GM19238 (cell line): ENCODE measurements around the gene KRTAP10-2.

ENCODE experiments used
- DNase-seq: peaks from one replicate; pipeline ENCODE4 v3.0.0; 2011; ENCODE audit warnings: low spot score; ENCODE audit not compliant: insufficient read length

KRTAP10-2 gene

DNA sequence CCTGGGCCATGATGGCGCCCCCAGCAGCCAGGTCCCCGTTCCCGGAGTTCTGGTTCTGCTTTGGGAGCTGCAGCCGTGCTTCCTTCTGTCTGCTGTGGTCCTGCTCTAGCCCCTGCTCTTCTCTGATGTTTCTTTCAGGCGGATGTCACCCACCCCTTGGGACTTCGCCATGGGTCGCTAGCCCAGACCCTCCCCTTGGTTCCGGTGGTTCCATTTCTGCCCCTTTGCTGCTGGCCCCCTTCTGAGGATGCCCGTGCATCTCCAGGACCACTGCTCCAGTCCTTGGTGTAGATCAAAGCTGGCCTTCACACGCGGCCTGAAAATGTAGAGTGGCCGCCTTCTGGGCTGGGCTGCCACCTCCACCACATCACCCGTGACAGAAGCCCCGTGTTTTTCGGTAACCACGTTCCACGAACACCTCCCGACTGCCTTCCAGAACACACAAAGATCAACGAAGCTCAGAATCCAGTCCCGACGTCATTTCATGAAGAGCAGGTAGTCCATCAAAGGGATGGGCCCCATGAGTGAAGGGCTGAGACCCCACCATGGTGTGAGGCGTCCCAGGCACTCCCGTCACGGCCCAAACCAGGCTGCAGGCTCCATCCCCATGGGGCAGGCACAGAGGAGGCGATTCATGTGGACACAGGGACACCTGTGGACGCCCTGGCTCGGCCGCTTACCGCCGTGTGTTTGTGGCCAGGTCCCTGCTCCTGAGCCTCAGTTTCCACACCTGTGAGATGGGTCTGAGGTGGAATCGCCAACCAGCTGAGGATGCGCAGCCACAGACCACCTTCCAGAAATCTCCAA lies 35.7 kb downstream of the KRTAP10-2 start:
- no peak for DNase-seq

DNA sequence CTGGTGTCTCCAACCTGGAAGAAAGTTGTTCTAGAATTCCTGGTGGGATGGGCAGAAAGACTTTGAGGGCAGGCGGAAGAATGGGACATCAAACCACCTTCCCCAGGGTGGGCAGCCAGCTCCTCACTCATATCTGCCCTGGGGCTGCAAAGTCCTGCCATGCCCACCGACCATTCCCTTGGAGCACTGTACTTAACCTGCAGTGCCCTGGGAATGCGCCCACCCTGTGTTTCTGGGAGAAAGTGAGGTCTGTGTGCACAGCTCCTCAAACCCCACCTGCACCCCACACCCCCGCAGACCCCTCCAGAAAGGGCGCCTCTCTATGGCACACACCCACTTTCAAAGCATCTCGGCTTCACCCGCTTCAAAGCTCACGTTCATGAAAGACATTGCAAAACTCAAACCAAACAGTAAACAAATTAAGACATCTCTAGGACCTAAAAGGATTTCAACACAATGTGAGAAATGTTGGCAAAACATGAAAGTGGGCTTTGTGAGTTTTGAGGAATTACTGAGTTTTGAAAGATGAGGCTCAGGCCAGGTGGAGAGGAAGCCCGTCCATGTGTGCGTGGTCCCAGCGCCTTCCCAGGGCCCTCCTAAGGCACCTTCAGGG lies 36.5 kb downstream of the KRTAP10-2 start:
- DNase-seq, result no peak

DNA sequence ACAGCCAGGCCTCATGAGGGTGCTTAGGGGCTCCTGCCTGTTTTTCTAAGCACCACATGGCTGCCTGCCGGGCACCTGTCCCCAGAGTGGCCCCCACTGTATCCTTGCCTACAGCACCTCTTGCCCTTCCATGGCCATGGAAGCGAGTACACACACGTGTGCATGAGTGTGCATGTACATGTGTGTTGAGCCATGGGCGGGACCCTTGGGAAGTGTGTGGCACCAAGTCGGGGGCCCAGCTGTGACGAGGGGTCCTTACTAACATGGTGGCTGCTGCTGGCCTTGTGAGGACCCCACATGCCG lies 37.1 kb downstream of the KRTAP10-2 start:
- DNase-seq, result no peak

DNA sequence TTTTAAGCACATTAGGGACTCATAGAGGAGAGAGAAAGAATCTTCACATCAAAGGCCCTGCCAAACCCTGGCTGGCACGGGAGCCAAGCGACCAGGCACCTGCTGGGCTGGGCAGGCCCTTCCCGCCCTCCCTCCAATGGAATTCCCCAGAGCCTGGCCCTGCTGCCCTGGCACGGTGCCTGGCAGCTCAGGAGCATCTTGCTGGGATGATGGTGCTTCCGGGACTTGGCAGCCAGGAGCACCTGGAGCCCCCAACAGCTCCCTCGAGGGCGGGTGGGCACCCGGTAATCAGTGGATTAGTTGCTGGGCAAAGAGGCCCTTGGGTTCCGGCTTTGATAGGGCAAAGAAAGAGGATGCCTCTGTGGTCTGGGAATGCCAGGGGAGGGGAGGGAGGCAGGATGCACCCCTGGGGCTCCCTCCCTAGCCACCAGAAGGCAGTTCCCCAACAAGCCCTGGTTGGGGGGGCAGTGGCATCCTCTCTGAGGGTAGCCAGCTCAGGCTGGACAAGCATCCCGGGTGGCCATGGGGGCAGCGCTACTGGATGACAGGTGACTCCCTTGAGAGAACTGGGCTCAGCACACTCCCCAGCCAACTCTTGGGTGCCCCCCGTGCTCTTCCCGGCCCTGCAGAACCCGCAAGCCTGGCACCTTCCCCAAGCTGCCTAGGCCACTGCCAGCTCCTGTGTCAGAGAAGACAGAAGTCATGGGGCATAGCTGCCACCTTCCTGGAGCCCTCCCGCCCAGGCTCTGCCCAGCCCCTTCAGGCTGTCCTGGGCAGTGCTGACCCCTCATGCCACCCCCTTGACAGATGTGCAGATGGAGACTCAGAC lies 37.7 kb downstream of the KRTAP10-2 start:
- no peak for DNase-seq

DNA sequence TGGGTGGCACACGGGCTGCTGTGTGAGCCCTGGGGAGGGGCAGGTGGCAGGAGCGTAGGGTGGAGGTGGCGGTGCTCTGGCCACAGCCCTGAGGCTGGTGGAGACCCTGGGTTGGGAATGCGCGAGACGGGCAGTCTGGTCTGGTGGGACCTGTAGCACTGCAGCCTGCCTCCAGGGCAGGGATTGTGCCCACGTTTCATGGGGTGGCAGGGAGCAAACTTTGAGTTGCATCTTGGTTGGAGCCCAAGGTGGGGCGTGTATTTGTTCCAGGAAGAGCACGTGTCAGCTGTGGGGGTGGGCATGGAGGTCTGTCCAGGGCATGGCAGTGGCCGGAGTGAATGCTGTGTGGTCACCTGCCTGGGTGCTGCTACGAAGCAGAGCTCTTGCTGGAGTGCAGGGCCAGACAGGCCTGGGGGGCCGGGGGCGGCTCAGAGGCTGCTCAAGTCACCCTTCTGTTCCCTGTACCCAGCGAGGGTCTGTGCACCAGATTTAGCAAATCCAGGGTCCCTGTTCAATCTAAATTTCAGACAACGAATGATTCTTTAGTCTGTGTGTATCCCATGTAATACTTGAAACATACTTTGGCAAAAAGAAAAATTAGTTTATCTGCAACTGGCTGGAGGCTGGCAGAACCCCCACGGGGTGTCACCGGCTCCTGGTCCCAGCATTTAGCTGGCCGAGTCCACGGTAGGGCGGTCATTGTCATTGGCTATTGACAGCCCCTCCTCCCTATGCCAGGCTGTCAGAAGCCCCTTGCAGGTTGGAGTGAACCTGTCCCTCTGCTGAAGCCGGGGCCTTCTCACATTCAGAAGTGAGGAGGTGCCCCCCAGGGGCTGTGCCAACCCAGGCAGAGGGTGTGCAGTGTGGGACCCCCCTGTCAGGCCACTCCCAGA lies 38.6 kb downstream of the KRTAP10-2 start:
- DNase-seq, result no peak

DNA sequence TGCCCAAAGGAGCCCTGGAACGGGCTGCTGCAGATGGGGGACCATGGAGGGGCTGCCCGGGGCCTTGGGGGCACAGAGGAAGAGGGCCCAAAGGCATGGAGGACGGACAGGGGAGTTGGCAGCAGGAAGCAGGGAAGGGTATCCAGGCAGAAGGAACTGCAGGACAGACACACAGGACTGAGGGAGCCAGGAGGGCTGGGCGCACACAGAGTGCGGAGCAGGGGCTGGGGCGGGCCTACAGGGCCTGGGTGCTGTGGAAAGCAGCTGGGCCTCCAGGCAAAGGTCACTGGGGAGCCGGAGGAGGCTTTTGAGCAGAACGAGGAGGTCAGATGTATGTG lies 39.4 kb downstream of the KRTAP10-2 start:
- DNase-seq, result no peak

DNA sequence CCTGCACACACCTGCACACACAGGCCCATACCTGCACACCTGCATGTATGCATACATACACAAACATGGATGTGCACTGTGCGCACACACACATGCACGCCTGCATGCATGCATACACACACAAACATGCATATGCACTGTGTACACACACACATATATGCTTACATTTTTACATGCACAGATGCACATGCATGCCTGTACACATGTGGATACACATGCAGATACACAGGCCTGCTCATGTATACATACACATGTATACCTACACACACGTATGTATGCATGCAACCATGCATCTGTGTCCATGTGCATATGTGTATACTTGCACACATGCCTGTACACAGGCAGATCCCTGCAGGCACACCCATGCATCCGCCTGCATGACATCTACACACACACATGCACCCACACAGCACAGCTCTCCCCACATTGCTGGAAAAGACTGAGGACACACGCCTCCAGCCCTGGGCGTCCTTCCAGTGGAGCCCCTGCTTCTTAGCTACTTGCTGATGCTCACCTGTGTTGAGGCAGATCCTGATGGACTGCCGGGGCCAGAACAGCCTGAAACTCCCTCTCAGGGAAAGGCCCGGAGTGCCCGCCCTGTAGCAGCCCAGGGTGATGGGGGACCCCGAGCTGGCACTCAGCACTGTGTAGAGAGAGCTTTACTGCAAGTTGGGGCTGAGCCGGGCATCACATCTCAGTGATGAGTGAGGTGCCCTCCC lies 39.9 kb downstream of the KRTAP10-2 start:
- DNase-seq, result no peak

DNA sequence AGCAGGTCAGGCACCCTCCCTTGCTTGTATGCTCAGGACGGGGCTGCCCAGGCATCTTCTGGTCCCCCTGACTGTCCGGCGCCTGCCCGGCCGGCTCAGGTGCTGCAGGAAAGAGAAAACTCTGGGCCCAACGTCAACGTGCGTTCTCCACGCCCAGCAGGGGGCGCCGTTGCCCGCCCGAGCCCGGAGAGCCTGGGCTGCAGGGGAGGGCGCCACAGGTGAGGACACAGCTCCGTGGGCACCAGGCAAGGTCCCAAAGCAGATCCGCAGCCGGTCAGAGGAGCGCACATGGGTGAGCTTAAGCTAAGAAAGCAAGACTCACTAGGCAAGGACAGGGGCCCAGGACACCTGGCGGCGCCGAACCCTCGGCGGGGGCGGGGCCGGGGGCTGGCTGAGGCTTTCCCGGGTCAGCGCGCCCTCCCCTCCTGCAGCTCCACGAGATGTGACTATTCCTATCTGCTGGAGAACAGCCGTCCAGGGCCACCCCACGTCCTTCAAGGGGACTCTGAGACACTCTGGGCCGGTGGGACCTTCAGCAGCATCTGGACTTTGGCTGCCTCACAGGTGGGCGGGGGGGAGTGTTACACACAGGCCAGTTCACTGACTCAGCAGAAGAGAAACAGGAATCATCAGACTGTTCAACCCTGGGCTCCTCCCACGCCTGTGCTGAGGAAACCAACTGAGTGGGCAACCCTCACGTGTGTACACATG lies 40.6 kb downstream of the KRTAP10-2 start:
- DNase-seq, result peak; percentile 75

DNA sequence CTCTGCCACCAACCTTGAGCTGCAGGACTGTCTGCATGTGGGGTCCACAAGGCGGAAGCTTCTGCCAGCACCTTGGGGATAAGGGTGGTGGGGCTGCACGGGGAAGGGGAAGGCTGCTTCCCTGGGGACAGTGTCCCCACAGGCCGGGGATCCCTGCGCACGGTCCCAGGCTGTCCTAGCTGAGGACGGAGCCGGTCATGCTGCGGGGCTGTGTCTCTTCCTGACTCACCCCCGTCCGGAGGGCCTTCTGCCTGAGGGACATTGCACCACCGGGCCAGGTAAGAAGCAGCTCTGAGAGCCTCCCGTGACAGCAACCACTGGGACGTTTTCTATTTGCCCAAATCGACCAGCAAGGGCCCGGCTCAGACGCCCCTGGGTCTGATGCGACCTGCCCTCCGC lies 41.2 kb downstream of the KRTAP10-2 start:
- DNase-seq, result no peak

DNA sequence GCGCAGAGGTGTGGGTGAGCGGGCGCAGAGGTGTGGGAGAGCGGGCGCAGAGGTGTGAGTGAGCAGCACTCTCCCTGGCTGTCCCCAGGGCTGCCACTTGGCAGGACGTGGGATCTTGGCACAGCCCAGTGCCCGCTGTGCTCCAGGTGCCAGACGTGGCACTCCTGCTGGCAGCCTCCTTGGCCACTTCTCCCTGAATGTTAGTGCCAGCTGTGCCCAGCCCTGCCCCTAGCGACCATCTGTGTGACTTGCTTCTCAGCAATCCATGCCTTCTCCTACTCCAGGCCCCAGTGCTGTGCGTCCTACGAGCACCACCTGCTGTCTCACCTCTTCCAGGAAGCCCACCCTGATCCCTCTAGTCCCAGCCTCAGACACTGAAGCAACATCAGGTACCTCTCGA lies 41.8 kb downstream of the KRTAP10-2 start:
- no peak for DNase-seq

DNA sequence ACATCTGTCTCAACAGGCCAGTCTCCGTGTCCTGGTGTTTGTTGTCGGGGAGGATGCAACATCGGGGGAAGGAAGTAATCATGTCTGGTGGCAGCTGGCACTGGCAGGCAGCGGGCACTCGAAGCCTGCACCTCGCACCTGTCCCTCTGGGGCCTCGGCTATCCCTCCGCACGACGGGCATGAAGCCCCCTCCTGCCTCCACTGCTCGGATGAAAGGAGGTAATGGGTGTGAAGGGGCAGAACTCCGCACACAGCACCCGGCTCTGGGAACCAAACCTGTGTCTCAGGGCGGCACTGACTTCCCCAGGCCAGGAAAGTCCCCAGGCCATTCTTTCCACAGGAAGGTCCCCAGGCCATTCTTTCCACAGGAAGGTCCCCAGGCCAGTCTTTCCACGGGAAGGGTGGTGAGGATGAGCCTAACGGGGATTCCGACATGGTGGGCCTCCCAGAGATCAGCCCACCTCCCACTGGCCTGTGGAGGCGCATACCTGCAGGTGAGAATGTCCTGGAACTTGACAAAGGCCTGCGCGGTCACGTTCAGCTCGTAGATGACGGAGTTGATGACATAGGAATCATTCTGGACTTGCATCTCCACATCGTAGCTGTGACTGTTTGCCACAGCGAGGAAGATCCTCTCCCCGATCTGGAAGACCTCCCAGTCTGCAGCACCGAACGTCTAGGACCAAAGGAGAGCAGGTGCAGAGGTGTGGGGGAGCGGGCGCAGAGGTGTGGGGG lies 42.4 kb downstream of the KRTAP10-2 start:
- no peak for DNase-seq

DNA sequence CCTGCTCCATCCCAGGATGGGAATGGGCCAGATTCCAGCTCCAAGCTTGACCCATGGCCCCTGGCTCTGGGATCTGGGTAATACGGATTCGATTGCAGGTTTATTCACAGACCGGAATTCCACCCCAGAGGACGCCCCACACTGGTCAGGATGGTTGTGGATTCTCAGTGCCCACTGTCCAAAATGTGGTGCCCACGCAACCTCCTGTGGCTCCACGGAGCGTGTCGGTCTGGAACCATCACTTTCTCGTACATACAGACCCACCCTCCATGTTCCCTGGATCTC lies 42.9 kb downstream of the KRTAP10-2 start:
- DNase-seq, result no peak

DNA sequence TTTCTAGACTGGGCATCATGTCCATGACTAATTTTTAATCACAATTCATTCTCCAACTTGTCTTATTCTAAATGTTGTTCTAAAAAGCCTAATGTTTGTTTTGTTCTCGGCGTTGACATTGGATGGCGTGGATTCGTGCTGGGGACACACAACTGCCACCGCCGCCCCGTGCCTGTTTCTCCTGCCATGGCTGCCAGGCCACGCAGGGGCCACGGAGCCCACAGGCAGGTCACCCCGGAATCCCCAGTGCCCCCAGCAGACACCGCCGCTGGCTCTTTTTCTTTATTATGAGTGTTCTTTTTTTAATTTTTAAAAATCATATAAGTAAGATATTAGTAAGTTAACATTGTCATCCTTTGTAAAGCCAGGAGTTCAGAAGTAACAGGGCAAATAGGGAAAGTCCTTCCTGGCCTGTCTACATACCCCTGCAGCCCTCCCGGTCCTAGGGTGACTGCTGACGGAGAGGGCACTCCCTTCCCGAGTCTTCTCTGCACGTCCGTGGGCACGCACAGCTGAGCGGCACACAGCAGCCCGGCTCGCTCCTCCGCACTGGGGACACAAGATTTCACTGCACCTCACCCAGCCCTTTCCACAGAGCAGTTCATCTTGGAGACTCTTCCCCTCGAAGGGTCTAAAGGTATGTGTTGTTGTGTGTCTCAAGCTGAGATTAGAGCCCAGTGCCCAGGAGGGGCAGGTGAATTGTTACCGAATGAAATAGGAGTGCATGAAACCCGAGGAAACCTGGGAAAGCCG lies 43.5 kb downstream of the KRTAP10-2 start:
- no peak for DNase-seq

DNA sequence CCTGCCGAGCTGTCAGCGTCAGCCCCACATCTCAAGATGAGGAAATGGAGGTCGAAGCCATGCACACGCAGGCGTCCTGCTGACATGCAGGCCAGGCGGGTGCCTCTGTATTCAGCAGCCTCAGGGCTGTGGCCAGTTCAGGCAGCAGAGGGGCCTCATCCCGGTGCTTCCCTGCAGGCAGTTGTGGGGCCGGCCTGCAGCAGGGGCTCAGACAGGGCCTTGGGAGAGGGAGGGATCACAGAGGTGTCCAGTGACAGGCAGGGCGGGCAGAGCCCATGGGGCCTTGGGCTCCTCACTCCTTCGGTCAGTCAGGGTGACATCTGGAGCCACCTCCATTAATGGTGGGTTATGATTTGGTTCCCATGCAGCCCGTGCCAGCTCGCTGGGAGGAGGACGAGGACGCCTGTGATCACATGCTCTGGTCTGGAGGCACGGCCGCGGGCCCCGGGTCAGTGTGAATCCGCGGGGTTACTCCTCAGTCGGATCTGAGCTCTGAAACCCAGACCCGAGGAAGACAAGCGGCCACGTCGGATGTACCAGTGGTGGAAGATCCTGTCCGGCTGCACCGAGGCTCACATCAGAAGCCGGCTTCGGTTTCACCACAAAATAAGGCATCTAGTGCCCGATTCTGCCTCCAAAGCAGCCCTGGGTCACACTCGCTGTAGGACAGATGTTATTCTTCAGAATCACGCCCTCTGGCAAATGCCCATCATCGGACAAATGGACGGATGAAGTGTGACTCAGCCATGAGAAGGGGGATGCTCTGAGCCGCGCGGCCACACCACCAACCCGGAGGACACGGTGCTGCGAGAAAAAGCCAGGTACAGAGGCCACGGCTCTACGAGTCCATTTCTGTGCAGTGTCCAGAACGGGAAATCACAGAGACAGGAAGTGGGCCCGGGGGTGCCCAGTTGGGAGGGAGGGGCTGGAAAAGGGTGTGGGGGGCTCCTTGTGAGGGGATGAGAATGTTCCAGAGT lies 44.7 kb downstream of the KRTAP10-2 start:
- no peak for DNase-seq

DNA sequence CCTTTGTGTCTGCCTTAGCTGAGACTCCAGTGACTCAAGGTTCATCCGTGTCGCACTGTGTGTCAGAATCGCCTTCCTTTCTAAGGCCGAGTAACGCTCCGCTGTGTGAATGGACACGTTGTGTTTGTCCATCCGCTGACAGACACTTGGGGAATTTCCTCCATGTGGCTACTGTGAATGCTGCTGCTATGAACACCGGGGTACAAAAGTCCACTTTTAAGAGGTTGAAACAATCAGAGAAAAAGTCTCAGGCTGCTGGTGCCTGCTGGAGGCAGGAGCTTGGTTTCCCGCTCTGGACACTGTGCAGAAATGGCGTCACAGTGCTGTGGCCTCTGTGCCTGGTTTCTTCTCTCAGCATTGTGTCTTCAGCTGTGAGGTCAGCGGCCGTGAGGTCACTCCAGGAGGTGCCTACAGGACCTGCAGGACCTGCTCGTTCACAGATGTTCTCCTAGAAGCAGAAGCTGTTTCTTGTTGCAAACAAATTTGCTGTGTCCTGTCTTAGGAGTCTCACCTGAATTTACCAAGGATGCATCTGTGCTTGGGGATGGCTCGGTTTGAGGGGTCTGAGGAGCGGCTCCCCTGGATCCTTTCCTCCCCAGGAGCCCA lies 45.5 kb downstream of the KRTAP10-2 start:
- DNase-seq, result no peak

DNA sequence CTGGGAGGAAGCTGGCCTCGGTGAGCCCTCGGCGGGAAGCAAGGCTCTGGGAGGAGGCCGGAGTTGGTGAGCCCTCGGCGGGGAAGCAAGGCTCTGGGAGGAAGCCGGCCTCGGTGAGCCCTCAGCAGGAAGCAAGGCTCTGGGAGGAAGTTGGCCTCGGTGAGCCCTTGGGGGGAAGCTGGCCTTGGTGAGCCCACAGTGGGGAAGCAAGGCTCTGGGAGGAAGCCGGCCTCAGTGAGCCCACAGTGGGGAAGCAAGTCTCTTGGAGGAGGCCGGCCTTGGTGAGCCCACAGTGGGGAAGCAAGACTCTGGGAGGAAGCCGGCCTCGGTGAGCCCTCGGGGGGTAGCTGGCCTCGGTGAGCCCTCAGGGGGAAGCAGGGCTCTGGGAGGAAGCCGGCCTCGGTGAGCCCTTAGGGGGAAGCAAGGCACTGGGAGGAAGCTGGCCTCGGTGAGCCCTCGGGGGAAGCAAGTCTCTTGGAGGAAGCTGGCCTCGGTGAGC lies 47.4 kb downstream of the KRTAP10-2 start:
- DNase-seq, result no peak
